ENCODE data around the gene AHR.

Gene AHR

DNA sequence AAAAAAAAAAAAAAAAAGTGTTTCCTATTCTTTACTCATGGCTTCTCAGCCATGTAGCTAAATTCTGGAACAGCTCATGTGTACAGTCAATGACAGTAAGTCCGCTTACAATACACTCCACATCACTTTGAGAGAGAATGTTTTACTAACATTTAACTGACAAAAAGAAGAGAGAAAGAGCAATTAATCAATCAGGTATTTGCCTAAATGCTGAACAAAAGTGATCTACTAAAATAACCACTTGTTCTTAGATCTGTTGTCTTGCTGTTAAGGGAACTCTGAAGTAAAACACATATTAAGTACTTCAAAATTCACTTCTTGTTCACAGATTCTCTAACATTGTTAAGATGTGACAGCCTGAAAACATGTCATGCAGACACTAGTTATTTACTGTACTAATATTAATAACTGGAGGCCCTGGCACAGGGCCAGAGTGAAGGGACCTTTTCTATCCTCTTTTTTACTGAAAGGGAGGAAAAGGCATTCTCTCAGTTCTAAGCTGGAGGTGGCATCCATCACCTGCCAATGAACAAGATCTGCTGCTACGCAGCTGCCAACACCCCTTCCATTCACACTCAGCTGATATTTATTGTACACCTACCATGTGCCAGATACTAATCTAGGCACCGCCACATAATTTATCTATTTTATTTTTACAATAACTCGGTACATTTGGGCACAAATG lies 72.6 kb downstream of the AHR start:
- H3K79me2 ChIP-seq (ENCODE audit: insufficient read depth, low read length) = no peaks in the 10 kb centered on the region
- TF ChIP-seq, protein P1, sequence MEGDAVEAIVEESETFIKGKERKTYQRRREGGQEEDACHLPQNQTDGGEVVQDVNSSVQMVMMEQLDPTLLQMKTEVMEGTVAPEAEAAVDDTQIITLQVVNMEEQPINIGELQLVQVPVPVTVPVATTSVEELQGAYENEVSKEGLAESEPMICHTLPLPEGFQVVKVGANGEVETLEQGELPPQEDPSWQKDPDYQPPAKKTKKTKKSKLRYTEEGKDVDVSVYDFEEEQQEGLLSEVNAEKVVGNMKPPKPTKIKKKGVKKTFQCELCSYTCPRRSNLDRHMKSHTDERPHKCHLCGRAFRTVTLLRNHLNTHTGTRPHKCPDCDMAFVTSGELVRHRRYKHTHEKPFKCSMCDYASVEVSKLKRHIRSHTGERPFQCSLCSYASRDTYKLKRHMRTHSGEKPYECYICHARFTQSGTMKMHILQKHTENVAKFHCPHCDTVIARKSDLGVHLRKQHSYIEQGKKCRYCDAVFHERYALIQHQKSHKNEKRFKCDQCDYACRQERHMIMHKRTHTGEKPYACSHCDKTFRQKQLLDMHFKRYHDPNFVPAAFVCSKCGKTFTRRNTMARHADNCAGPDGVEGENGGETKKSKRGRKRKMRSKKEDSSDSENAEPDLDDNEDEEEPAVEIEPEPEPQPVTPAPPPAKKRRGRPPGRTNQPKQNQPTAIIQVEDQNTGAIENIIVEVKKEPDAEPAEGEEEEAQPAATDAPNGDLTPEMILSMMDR (IDR thresholded peaks at IDR 0.05; ENCODE audit: low read length) = no peak
- TF ChIP-seq EZH2 (IDR thresholded peaks at IDR 0.05; ENCODE audit: borderline replicate concordance, low read length) = no peak
- no peak overlapping the region for H3K27ac ChIP-seq (ENCODE audit: low read depth, low read length, poor library complexity, severe bottlenecking)
- no peaks in the 10 kb centered on the region for H3K27me3 ChIP-seq (ENCODE audit: insufficient read depth, low read length)
- no peak overlapping the region for H3K4me3 ChIP-seq (ENCODE audit: low read depth, low read length, poor library complexity, severe bottlenecking)
- H3K9ac ChIP-seq (ENCODE audit: low read length) = no peak overlapping the region
- H2AFZ ChIP-seq (ENCODE audit: low read length) = no peak overlapping the region
- no peaks in the 10 kb centered on the region for H3K9me3 ChIP-seq (ENCODE audit: low read length)
- H3K9me2 ChIP-seq (ENCODE audit: low read depth, low read length) = no peaks in the 10 kb centered on the region
- no peaks in the 10 kb centered on the region for H3F3A ChIP-seq (ENCODE audit: insufficient read depth, low read length)
- H3K4me2 ChIP-seq (ENCODE audit: low read length) = no peak overlapping the region
- no peaks in the 10 kb centered on the region for H3K36me3 ChIP-seq (ENCODE audit: insufficient read depth, low read length)
- H4K20me1 ChIP-seq (ENCODE audit: insufficient read depth, low read length) = no peaks in the 10 kb centered on the region
- no peaks in the 10 kb centered on the region for H3K4me1 ChIP-seq (ENCODE audit: insufficient read depth, low read length, severe bottlenecking)

DNA sequence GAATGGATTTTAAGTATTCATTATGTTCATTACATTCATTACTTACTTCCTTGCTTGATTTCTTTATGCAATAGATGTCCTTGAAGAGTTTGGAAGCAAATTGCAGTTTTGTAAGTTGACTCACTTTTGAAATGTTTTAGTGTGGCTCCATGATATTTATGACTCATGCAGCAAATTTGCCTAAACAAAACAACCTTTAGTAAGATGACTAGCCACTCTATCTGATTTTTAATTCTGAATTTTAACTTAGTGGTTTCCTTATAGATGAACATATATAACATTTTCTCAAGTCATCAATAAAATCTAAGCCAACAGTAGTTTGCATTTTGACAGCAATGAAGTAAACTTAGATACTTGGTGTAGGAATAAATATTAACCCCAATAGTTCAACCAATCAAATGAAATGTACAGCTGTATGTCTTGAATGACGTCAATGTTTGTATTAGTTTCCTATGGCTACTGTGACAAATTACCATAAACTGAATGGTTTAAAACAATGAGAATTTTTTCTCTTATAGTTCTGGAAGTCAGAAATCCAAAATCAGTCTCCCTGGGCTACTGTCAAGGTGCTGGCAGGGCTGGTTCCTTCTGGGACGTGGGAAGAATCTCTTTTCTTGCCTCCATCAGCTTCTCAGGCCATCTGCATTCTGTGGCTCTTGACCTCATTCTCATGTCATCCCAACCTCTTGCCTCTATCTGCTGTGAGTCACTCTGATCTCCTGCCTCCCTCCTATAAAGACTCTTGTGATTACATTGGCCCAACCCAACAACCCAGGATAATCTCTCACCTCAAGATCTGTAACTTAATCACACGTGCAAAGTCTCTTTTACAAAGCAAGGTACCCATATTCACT lies 73.4 kb downstream of the AHR start:
- H3K4me3 ChIP-seq (ENCODE audit: low read depth, low read length, poor library complexity, severe bottlenecking) = no peak overlapping the region
- H3K4me2 ChIP-seq (ENCODE audit: low read length) = no peak overlapping the region
- no peak overlapping the region for H3K27ac ChIP-seq (ENCODE audit: low read depth, low read length, poor library complexity, severe bottlenecking)
- H3K4me1 ChIP-seq (ENCODE audit: insufficient read depth, low read length, severe bottlenecking) = no peaks in the 10 kb centered on the region
- H3K79me2 ChIP-seq (ENCODE audit: insufficient read depth, low read length) = no peaks in the 10 kb centered on the region
- H4K20me1 ChIP-seq (ENCODE audit: insufficient read depth, low read length) = no peaks in the 10 kb centered on the region
- no peaks in the 10 kb centered on the region for H3K9me3 ChIP-seq (ENCODE audit: low read length)
- no peaks in the 10 kb centered on the region for H3K9me2 ChIP-seq (ENCODE audit: low read depth, low read length)
- no peak overlapping the region for H2AFZ ChIP-seq (ENCODE audit: low read length)
- H3K9ac ChIP-seq (ENCODE audit: low read length) = no peak overlapping the region
- H3F3A ChIP-seq (ENCODE audit: insufficient read depth, low read length) = no peaks in the 10 kb centered on the region
- H3K36me3 ChIP-seq (ENCODE audit: insufficient read depth, low read length) = no peaks in the 10 kb centered on the region
- H3K27me3 ChIP-seq (ENCODE audit: insufficient read depth, low read length) = no peaks in the 10 kb centered on the region
- TF ChIP-seq, protein P1 (IDR thresholded peaks at IDR 0.05; ENCODE audit: low read length) = no peak
- TF ChIP-seq EZH2 (IDR thresholded peaks at IDR 0.05; ENCODE audit: borderline replicate concordance, low read length) = no peak

DNA sequence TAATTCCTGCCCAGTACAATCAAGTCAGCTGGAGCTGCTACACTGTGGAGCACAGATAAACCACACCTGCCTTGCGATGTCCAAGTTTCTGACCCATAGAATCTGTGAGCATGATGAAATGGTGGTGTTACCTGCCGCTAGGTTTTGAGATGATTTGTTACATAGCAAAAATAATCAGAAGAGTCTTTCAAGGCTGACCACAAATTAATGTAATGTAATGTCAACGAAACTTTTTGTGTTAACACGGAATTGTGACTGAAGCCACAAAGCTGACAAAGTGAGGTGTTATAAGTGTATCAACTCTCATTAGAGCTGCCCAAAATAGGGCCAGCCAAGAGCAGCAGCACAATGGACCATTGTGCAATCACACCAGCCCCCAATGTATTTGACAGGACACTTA lies 75.7 kb downstream of the AHR start:
- Histone ChIP-seq H3K36me3 (ENCODE audit: insufficient read depth, low read length) (no peaks in the 10 kb centered on the region), H3K27me3 (ENCODE audit: insufficient read depth, low read length) (no peaks in the 10 kb centered on the region), H3K27ac (ENCODE audit: low read depth, low read length, poor library complexity, severe bottlenecking) (no peak overlapping the region), H3K9me2 (ENCODE audit: low read depth, low read length) (no peaks in the 10 kb centered on the region), H3F3A (ENCODE audit: insufficient read depth, low read length) (no peaks in the 10 kb centered on the region), H3K9ac (ENCODE audit: low read length) (no peak overlapping the region), H3K4me3 (ENCODE audit: low read depth, low read length, poor library complexity, severe bottlenecking) (no peak overlapping the region), H3K4me2 (ENCODE audit: low read length) (no peak overlapping the region), H3K4me1 (ENCODE audit: insufficient read depth, low read length, severe bottlenecking) (no peaks in the 10 kb centered on the region), H2AFZ (ENCODE audit: low read length) (no peak overlapping the region), H4K20me1 (ENCODE audit: insufficient read depth, low read length) (no peaks in the 10 kb centered on the region), H3K79me2 (ENCODE audit: insufficient read depth, low read length) (no peaks in the 10 kb centered on the region), H3K9me3 (ENCODE audit: low read length) (no peaks in the 10 kb centered on the region)
- TF ChIP-seq EZH2 (IDR thresholded peaks at IDR 0.05; ENCODE audit: borderline replicate concordance, low read length) = no peak
- TF ChIP-seq, protein P1 (IDR thresholded peaks at IDR 0.05; ENCODE audit: low read length) = no peak

All from OCI-LY1 (cell line).